Measurements from ENCODE around the gene AKNAD1.
"Not testable (repeated sequence)": the region's sequence is repeated elsewhere in the genome, so short reads cannot be mapped to it uniquely, and the experiment has no call there.

Gene AKNAD1

DNA sequence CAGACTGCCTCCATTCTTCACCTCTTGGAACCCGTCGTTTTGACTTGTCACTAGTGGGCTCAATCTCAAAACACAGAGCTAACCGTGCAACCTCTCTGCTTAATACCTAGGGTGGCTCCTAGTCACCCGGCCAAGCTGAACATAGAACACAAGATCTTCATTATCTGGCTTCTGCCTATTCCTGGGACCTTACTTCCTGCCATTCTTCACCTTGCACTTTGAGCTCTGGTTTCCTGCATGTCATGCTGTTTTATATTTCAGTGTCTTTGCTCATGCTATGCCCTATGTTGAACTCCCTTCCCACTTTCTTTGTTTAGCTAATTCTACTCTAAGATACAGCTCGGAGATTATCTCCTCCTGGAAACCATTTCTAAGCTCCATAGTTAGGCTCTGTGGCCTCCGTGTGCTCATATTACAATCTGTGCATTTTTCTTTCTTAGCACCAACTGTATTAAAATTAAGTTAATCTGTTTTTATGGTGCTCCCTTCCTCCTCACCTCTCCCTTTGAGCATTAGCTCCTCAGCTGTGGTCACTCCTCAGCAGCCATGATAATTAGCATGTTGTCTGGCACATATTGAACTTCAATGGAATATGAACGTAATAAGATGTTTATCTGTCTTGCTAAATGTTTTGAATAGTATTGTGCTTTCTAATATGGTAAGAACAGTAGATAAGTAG is 33.0 kb upstream of the AKNAD1 start:
- H3K27me3 ChIP-seq (ENCODE audit: insufficient read depth, low read length, poor library complexity): no peaks in the 10 kb centered on the region
- no peaks in the 10 kb centered on the region for H3K9me3 ChIP-seq (ENCODE audit: insufficient read depth, low read length, severe bottlenecking)
- peaks cover 12% of the 10 kb centered on the region for H4K20me1 ChIP-seq (ENCODE audit: insufficient read depth, low read length)
- no peak overlapping the region for H3K9ac ChIP-seq (ENCODE audit: low read depth, low read length)
- H3K27ac ChIP-seq (ENCODE audit: low read length): no peak overlapping the region
- H2AFZ ChIP-seq (ENCODE audit: low read depth, low read length): no peak overlapping the region
- TF ChIP-seq, protein P1, sequence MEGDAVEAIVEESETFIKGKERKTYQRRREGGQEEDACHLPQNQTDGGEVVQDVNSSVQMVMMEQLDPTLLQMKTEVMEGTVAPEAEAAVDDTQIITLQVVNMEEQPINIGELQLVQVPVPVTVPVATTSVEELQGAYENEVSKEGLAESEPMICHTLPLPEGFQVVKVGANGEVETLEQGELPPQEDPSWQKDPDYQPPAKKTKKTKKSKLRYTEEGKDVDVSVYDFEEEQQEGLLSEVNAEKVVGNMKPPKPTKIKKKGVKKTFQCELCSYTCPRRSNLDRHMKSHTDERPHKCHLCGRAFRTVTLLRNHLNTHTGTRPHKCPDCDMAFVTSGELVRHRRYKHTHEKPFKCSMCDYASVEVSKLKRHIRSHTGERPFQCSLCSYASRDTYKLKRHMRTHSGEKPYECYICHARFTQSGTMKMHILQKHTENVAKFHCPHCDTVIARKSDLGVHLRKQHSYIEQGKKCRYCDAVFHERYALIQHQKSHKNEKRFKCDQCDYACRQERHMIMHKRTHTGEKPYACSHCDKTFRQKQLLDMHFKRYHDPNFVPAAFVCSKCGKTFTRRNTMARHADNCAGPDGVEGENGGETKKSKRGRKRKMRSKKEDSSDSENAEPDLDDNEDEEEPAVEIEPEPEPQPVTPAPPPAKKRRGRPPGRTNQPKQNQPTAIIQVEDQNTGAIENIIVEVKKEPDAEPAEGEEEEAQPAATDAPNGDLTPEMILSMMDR (IDR thresholded peaks at IDR 0.05; ENCODE audit: borderline replicate concordance, extremely low read depth, low read length, poor library complexity, severe bottlenecking): no peak
- TF ChIP-seq EZH2 (IDR thresholded peaks at IDR 0.05; ENCODE audit: borderline replicate concordance, low read depth, low read length, severe bottlenecking): no peak
- peaks cover 13% of the 10 kb centered on the region; the same call in 1 of the 2 replicates for H3K79me2 ChIP-seq (ENCODE audit: insufficient read depth, low read length)
- H3K4me2 ChIP-seq (ENCODE audit: insufficient read depth, low read length): no peak overlapping the region
- H3K4me3 ChIP-seq (ENCODE audit: low read depth in 1 of 2, low read length in 2 of 2): no peak overlapping the region
- DNase-seq: no peak
- H3K4me1 ChIP-seq (ENCODE audit: insufficient read depth, low read length): no peaks in the 10 kb centered on the region
- no peak for ATAC-seq (ENCODE audit: insufficient read depth, low read depth)
- H3K36me3 ChIP-seq (ENCODE audit: insufficient read depth, low read length): peaks cover 8% of the 10 kb centered on the region; the same call in 1 of the 2 replicates

DNA sequence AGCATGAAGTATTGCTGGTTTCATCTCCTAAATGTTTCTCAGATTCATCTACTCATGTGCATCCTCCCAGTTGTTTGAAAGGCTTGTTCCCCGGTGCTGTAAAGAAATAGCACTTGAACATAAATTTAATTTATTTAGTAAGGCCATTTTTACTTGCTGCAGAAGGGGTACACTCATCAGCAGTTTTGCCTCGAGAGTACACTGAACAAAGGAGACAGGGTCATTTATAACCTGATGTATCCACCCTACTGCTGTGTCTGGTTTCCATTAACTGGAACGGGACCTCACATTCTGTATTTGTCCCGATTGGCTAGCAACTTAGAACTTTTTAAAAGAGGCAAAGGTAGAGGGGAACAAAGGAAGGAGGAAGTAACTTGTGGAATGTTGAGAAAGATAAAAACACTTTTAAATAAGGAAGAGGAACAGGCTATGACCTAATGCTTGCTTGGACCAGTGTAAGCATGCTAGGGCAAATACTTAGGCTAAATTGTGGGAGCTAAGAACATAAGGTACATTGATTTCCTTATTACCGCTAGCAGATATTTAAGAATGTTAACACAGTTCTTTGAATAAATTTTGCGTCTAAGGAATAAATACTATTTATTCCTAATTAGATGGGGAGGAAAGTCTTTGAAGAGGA is 32.2 kb upstream of the AKNAD1 start:
- DNase-seq; H3K27ac ChIP-seq (ENCODE audit: low read length); H3K4me3 ChIP-seq (ENCODE audit: low read depth in 1 of 2, low read length in 2 of 2); ATAC-seq (ENCODE audit: insufficient read depth, low read depth); H2AFZ ChIP-seq (ENCODE audit: low read depth, low read length); H3K9me3 ChIP-seq (ENCODE audit: insufficient read depth, low read length, severe bottlenecking); H3K4me2 ChIP-seq (ENCODE audit: insufficient read depth, low read length); H3K4me1 ChIP-seq (ENCODE audit: insufficient read depth, low read length); H3K36me3 ChIP-seq (ENCODE audit: insufficient read depth, low read length); H3K9ac ChIP-seq (ENCODE audit: low read depth, low read length); H3K27me3 ChIP-seq (ENCODE audit: insufficient read depth, low read length, poor library complexity): not testable (repeated sequence)
- H4K20me1 ChIP-seq (ENCODE audit: insufficient read depth, low read length): peaks cover 12% of the 10 kb centered on the region
- peaks cover 13% of the 10 kb centered on the region; the same call in 1 of the 2 replicates for H3K79me2 ChIP-seq (ENCODE audit: insufficient read depth, low read length)

DNA sequence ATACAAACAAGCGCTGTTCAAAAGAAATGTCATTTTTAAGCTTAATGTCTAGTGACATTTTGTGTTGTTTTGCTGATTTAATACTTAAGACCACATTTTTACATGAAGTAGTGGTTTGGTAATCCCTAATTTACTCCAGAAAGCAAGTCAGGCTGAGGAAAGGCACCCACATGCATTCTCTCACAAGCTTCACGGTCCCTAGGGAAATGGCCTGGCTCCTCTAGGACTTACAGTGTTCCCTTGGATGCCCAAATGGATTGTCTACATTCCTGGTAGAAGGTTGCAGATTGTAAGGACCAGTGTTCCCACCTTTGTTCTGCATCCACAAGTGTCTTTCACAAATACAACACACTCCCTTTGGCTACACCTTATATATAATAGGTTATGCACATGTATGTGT is 29.4 kb upstream of the AKNAD1 start:
- H3K4me2 ChIP-seq (ENCODE audit: insufficient read depth, low read length): no peak overlapping the region
- no peaks in the 10 kb centered on the region for H3K9me3 ChIP-seq (ENCODE audit: insufficient read depth, low read length, severe bottlenecking)
- TF ChIP-seq, protein P1 (IDR thresholded peaks at IDR 0.05; ENCODE audit: borderline replicate concordance, extremely low read depth, low read length, poor library complexity, severe bottlenecking): no peak
- no peak for TF ChIP-seq EZH2 (IDR thresholded peaks at IDR 0.05; ENCODE audit: borderline replicate concordance, low read depth, low read length, severe bottlenecking)
- peaks cover 8% of the 10 kb centered on the region; the same call in 1 of the 2 replicates for H3K36me3 ChIP-seq (ENCODE audit: insufficient read depth, low read length)
- H3K27ac ChIP-seq (ENCODE audit: low read length): no peak overlapping the region
- no peak for ATAC-seq (ENCODE audit: insufficient read depth, low read depth)
- DNase-seq: no peak
- no peak overlapping the region for H3K9ac ChIP-seq (ENCODE audit: low read depth, low read length)
- H3K79me2 ChIP-seq (ENCODE audit: insufficient read depth, low read length): peaks cover 31% of the 10 kb centered on the region; the same call in 1 of the 2 replicates
- no peaks in the 10 kb centered on the region for H3K27me3 ChIP-seq (ENCODE audit: insufficient read depth, low read length, poor library complexity)
- no peak overlapping the region for H3K4me3 ChIP-seq (ENCODE audit: low read depth in 1 of 2, low read length in 2 of 2)
- peaks cover 12% of the 10 kb centered on the region for H4K20me1 ChIP-seq (ENCODE audit: insufficient read depth, low read length)
- H3K4me1 ChIP-seq (ENCODE audit: insufficient read depth, low read length): 0 out of 2 replicates have a peak, but pooled peaks cover 2% of the 10 kb centered on the region
- no peak overlapping the region for H2AFZ ChIP-seq (ENCODE audit: low read depth, low read length)

DNA sequence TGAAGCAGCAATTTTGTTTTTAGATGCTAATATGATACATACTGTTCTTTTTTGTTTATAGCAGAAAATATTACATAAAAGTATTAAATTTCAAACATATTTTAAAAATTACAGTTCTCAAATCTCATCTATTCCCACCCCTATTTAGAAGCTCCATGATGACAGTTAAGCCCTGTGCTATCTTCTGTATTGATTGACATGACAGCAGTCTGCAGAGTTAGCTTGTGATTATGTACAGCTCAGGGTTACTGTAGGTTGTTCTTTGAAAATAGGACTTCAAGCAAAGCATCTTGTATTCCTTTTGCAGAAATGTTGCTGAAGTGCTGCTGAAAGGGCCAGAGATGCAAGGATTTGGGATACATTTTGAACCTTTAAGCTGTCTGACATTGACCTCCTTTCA is 28.1 kb upstream of the AKNAD1 start:
- H4K20me1 ChIP-seq (ENCODE audit: insufficient read depth, low read length): peaks cover 12% of the 10 kb centered on the region
- H3K9ac ChIP-seq (ENCODE audit: low read depth, low read length): no peak overlapping the region
- H2AFZ ChIP-seq (ENCODE audit: low read depth, low read length): no peak overlapping the region
- TF ChIP-seq EZH2 (IDR thresholded peaks at IDR 0.05; ENCODE audit: borderline replicate concordance, low read depth, low read length, severe bottlenecking): no peak
- TF ChIP-seq, protein P1 (IDR thresholded peaks at IDR 0.05; ENCODE audit: borderline replicate concordance, extremely low read depth, low read length, poor library complexity, severe bottlenecking): no peak
- no peak overlapping the region for H3K4me2 ChIP-seq (ENCODE audit: insufficient read depth, low read length)
- 0 out of 2 replicates have a peak, but pooled peaks cover 2% of the 10 kb centered on the region for H3K4me1 ChIP-seq (ENCODE audit: insufficient read depth, low read length)
- H3K36me3 ChIP-seq (ENCODE audit: insufficient read depth, low read length): peaks cover 8% of the 10 kb centered on the region; the same call in 1 of the 2 replicates
- no peaks in the 10 kb centered on the region for H3K27me3 ChIP-seq (ENCODE audit: insufficient read depth, low read length, poor library complexity)
- no peak for ATAC-seq (ENCODE audit: insufficient read depth, low read depth)
- DNase-seq: no peak
- H3K79me2 ChIP-seq (ENCODE audit: insufficient read depth, low read length): peaks cover 39% of the 10 kb centered on the region; the same call in 1 of the 2 replicates
- H3K4me3 ChIP-seq (ENCODE audit: low read depth in 1 of 2, low read length in 2 of 2): no peak overlapping the region
- H3K9me3 ChIP-seq (ENCODE audit: insufficient read depth, low read length, severe bottlenecking): no peaks in the 10 kb centered on the region
- H3K27ac ChIP-seq (ENCODE audit: low read length): no peak overlapping the region
